ENCODE results near the gene GALR3.

Gene GALR3

DNA sequence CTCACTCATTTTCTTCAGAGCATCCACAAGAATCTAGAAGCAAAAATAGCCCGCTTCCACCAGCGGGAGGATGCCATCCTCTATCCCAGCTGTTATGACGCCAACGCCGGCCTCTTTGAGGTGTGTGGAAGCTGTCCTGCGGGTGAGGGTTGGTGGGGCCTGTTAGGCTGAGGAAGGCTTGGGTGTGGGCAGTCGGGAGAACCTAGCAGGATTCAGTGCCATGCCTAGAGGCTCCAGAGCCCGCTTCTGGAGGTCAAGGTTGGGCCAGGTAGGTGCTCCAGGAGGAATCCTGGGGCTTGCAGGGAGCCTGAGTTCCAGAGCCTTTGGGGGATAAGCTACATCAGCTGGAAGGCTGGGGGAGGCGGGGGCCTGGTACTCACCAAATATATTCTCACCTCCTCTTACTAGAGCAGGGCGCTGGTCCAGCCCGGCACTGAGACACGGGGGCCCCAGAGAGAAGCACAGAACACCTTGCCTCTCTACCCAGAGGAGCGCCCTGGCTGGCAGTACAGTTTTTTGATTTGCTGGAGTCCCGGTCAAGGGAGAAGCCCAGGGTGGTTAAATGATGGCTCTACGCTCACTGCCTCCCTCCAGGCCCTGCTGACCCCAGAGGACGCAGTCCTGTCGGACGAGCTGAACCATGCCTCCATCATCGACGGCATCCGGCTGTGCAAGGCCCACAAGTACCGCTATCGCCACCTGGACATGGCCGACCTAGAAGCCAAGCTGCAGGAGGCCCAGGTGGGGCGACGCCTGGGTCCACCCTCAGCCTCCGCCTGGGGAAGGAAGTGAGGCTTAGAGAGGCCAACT, 10.1 kb upstream of the GALR3 start:
- POLR2A ChIA-PET: no interaction called here
- DNase-seq (ENCODE audit: extremely low spot score): no peak
- CTCF ChIA-PET: interaction anchor here (1.1 to 7.5 kb wide), 4 partner anchors 10 to 152 kb away, joined by 3 to 123 read pairs (median 44); partner anchors contain the start of gene GALR3
- TF ChIP-seq, protein P1, sequence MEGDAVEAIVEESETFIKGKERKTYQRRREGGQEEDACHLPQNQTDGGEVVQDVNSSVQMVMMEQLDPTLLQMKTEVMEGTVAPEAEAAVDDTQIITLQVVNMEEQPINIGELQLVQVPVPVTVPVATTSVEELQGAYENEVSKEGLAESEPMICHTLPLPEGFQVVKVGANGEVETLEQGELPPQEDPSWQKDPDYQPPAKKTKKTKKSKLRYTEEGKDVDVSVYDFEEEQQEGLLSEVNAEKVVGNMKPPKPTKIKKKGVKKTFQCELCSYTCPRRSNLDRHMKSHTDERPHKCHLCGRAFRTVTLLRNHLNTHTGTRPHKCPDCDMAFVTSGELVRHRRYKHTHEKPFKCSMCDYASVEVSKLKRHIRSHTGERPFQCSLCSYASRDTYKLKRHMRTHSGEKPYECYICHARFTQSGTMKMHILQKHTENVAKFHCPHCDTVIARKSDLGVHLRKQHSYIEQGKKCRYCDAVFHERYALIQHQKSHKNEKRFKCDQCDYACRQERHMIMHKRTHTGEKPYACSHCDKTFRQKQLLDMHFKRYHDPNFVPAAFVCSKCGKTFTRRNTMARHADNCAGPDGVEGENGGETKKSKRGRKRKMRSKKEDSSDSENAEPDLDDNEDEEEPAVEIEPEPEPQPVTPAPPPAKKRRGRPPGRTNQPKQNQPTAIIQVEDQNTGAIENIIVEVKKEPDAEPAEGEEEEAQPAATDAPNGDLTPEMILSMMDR (IDR thresholded peaks at IDR 0.05; ENCODE audit: control extremely low read depth, extremely low read depth, low read depth, missing control alignments): no peak

DNA sequence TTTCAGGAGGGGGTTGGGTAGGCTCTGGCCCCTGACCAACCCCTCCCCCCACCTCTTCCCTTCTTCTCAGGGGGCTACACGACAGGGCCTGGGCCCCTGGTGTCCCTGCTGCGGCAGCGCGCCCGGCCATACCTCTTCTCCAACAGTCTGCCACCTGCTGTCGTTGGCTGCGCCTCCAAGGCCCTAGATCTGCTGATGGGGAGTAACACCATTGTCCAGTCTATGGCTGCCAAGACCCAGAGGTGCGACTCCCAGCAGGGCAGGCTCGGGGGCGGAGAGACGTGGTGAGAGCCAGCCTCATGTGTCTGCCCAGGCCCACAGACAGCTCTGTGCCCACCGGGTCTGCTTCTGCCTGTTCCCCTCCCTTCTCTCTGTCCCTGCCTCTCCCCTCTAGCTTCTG, 7.6 kb upstream of the GALR3 start:
- TF ChIP-seq, protein P1 (IDR thresholded peaks at IDR 0.05; ENCODE audit: control extremely low read depth, extremely low read depth, low read depth, missing control alignments): no peak
- no peak for DNase-seq (ENCODE audit: extremely low spot score)
- CTCF ChIA-PET: interaction anchor here (1.5 to 7.5 kb wide), 8 partner anchors 7 to 150 kb away, joined by 4 to 123 read pairs (median 38); partner anchors contain the start of gene GCAT
- POLR2A ChIA-PET: no interaction called here

DNA sequence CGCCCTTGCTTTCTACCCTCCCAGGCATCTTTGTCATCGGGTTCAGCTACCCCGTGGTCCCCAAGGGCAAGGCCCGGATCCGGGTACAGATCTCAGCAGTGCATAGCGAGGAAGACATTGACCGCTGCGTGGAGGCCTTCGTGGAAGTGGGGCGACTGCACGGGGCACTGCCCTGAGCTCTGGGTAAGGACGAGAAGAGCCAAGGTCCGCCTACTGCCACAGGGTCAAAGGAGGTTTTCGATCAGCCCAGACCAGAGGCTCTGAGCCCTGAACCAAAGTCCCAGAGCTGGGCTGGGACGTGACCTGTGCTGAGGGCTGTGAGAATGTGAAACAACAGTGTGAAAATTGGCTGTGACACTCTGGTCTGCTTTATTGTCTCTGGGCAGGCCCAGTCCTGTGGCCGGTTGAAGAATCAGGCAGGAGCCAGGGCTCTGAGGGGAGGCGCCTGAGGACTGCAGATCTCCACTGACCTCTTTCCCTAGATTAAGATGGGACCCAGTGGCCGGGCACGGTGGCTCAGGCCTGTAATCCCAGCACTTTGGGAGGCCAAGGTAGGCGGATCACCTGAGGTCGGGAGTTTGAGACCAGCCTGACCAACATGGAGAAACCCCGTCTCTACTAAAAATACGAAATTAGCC, 6.5 kb upstream of the GALR3 start:
- POLR2A ChIA-PET: no interaction called here
- no peak for DNase-seq (ENCODE audit: extremely low spot score)
- CTCF ChIA-PET: interaction anchor here (0.7 to 7.5 kb wide), 31 partner anchors 8 to 249 kb away, joined by 3 to 123 read pairs (median 5); partner anchors contain the start of genes ANKRD54, C22orf23, EIF3L and GCAT
- TF ChIP-seq, protein P1 (IDR thresholded peaks at IDR 0.05; ENCODE audit: control extremely low read depth, extremely low read depth, low read depth, missing control alignments): no peak

DNA sequence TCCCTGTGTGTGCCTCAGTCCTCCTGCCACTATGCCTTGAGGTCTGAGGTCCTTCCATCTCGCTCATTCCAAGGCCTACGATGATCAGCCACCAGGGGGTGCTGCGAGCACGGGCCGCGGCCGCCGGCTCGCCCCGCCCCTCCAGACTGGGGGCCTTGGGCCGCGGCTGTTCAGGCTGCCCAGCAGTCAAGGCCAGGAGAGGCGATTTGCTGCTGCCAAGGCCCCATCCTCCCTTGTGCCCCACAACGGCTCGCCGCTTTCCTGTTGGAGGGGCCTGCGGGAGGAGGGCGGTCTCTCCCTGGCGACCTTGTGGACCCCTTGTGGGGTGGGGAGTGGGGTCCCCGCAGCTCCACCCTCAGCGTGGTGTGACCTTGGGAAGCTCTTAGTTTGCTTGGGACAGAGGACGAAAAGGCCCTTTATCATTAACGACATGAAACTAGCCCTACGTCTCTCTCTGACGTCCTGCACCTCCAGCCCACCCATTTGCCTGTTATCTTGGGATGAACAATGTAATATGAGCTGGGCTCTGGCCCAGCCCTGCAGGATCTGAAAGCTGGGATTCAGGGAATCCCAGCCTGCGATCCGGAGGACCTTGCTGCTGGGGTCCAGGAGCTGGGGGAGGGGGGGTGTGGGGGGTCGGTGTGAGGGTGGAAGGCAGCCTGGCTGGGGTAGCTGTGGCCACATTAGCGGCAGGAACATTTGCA, 5.3 kb upstream of the GALR3 start:
- CTCF ChIA-PET: interaction anchor here (0.6 to 7.5 kb wide), 49 partner anchors 10 to 443 kb away, joined by 3 to 123 read pairs (median 4); partner anchors contain the start of genes ANKRD54, C22orf23, EIF3L and GCAT
- peak; percentile 92 for DNase-seq (ENCODE audit: extremely low spot score)
- POLR2A ChIA-PET: interaction anchor here (0.6 kb wide), 1 partner anchor 85 kb away, joined by 5 read pairs; no protein-coding TSS in a partner anchor

DNA sequence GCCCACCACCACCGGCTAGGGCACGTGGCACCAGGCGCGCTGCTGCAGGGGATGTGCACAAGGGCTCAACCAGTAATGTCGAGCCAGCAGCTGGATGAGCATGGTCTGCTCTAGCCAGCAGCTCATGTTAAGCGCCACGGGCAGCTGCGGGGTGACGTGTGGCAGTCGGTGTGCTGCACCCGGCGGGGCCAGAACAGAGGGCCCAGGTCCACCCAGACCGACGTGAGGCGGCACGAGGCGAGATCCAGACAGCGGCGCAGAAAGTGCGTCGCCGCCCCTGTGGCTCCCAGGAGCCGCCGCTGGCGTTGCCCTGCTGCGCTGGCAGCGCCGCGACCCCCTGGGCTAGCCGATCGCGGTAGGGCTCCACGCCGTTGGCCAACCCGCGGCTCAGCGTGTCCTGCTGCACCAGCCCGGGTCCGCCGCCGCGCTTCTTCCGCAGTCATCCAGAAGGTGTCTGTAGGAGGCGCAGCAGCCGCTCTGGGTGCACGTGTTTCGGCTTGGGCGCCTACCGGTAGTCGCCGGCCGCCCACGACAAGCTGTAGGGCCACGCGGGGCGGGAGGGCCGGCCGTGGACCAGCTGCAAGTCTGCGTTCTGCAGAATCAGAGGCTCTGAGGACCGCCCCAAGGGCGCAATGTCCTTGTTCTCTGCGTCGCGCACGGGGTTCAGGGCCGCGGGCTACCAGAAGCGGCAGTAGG, 4.6 kb upstream of the GALR3 start:
- DNase-seq (ENCODE audit: extremely low spot score): peak; percentile 84
- TF ChIP-seq, protein P1 (IDR thresholded peaks at IDR 0.05; ENCODE audit: control extremely low read depth, extremely low read depth, low read depth, missing control alignments): peak; percentile 42
- CTCF ChIA-PET: interaction anchor here (0.6 to 7.5 kb wide), 44 partner anchors 10 to 442 kb away, joined by 3 to 123 read pairs (median 4); partner anchors contain the start of genes ANKRD54, C22orf23, EIF3L and GCAT
- POLR2A ChIA-PET: interaction anchor here (1.3 kb wide), 1 partner anchor 12 kb away, joined by 4 read pairs; no protein-coding TSS in a partner anchor

More for the DNA sequence above, 5.3 kb upstream of the GALR3 start:
- TF ChIP-seq, protein P1 (IDR thresholded peaks at IDR 0.05; ENCODE audit: control extremely low read depth, extremely low read depth, low read depth, missing control alignments): peak; percentile 94
